ENCODE results near the gene NPRL2. TPM values are rescaled to one million over a fixed set of nuclear protein-coding genes. Genes with fewer than 3 reads are reported as not detected.
A peak's percentile ranks its signal among the peaks of the same experiment; 100 is the strongest.

Gene NPRL2
- polyA plus RNA-seq (2013) = 13.1 TPM in 2 replicates

- WGBS (ENCODE audit: extremely low coverage, insufficient coverage, insufficient read length) = no CpG with 5 or more reads among the region's 64 CpGs
- H3K9ac ChIP-seq (ENCODE audit: low read length) = peak within 1 kb of the TSS; percentile 65
- H3K4me3 ChIP-seq (ENCODE audit: low read depth, low read length) = peak within 1 kb of the TSS; percentile 90
- H3K4me1 ChIP-seq (ENCODE audit: control insufficient read depth in 1 of 2, insufficient read depth in 2 of 2, low read length in 2 of 2) = peaks cover 14 to 23% of the 10 kb centered on the region in 2 experiments
- H2BK5ac ChIP-seq (ENCODE audit: low read depth, low read length, poor library complexity) = peak within 1 kb of the TSS; percentile 75
- no peaks in the 10 kb centered on the region for H3K27me3 ChIP-seq (ENCODE audit: insufficient read depth, low read length)
- H2BK12ac ChIP-seq (ENCODE audit: low read length) = no peak within 1 kb of the TSS
- peak; percentile 98 for DNase-seq
- peaks cover 2% of the 10 kb centered on the region for H3K9me3 ChIP-seq (ENCODE audit: insufficient read depth, low read depth, low read length)
- H3K23ac ChIP-seq (ENCODE audit: low read length) = no peak within 1 kb of the TSS
- H3K14ac ChIP-seq (ENCODE audit: low read length) = peak within 1 kb of the TSS; percentile 63
- H4K8ac ChIP-seq (ENCODE audit: low read depth, low read length) = peak within 1 kb of the TSS; percentile 86
- peaks cover 2% of the 10 kb centered on the region for H3K79me2 ChIP-seq (ENCODE audit: control insufficient read depth, insufficient read depth, low read length, poor library complexity)
- H2BK120ac ChIP-seq (ENCODE audit: insufficient read depth, low read length, poor library complexity) = peak within 1 kb of the TSS; percentile 26
- H3K79me1 ChIP-seq (ENCODE audit: low read length) = peaks cover 5% of the 10 kb centered on the region
- H3K4me2 ChIP-seq (ENCODE audit: low read length) = peak within 1 kb of the TSS; percentile 76
- peak within 1 kb of the TSS; percentile 84 for H4K91ac ChIP-seq (ENCODE audit: low read depth, low read length)
- peak within 1 kb of the TSS; percentile 50 for H4K12ac ChIP-seq (ENCODE audit: low read depth, low read length)
- H3K36me3 ChIP-seq (ENCODE audit: control insufficient read depth in 1 of 2, insufficient read depth in 2 of 2, low read length in 2 of 2) = peaks cover 36 to 41% of the 10 kb centered on the region in 2 experiments
- H3K18ac ChIP-seq (ENCODE audit: low read length) = peak within 1 kb of the TSS; percentile 78
- H2AFZ ChIP-seq (ENCODE audit: insufficient read depth, low read length, poor library complexity) = peak within 1 kb of the TSS; percentile 72
- H3K4ac ChIP-seq (ENCODE audit: low read depth, low read length) = peak within 1 kb of the TSS; percentile 22
- H3K27ac ChIP-seq (ENCODE audit: low read depth, low read length) = peak within 1 kb of the TSS; percentile 69
- H2AK5ac ChIP-seq (ENCODE audit: low read length) = peak within 1 kb of the TSS; percentile 35
These were observed at the start of gene NPRL2, which contains the start of gene CYB561D2 for GRCh38 chr3:50350527-50351322. NPRL2 (minus strand) TSS chr3:50350775; CDS start chr3:50350652, 123 bp downstream. CYB561D2 (plus strand) TSS chr3:50350862; CDS start chr3:50351434, 572 bp downstream.

- Histone ChIP-seq H3K27me3 (ENCODE audit: insufficient read depth, low read length) (no peaks in the 10 kb centered on the region), H3K79me2 (ENCODE audit: control insufficient read depth, insufficient read depth, low read length, poor library complexity) (no peaks in the 10 kb centered on the region)
- WGBS (ENCODE audit: extremely low coverage, insufficient coverage, insufficient read length) = no CpG with 5 or more reads among the region's 10 CpGs
These were observed 45.9 kb upstream of the NPRL2 start for GRCh38 chr3:50396502-50396901.

GRCh38 chr3:50395070-50395860, 44.7 kb upstream of the NPRL2 start:
- Histone ChIP-seq H2AFZ (ENCODE audit: insufficient read depth, low read length, poor library complexity) (no peak overlapping the region), H2BK12ac (ENCODE audit: low read length) (no peak overlapping the region)
- WGBS (ENCODE audit: extremely low coverage, insufficient coverage, insufficient read length) = no CpG with 5 or more reads among the region's 10 CpGs

More at GRCh38 chr3:50396502-50396901, 45.9 kb upstream of the NPRL2 start:
- Histone ChIP-seq H2AK5ac (ENCODE audit: low read length) (no peak overlapping the region), H2BK120ac (ENCODE audit: insufficient read depth, low read length, poor library complexity) (no peak overlapping the region), H2BK5ac (ENCODE audit: low read depth, low read length, poor library complexity) (no peak overlapping the region), H3K79me1 (ENCODE audit: low read length) (no peaks in the 10 kb centered on the region), H3K36me3 (ENCODE audit: control insufficient read depth in 1 of 2, insufficient read depth in 2 of 2, low read length in 2 of 2) (no peaks in the 10 kb centered on the region), H3K4me2 (ENCODE audit: low read length) (no peak overlapping the region), H3K9me3 (ENCODE audit: insufficient read depth, low read depth, low read length) (peaks cover 2% of the 10 kb centered on the region), H3K9ac (ENCODE audit: low read length) (no peak overlapping the region), H4K12ac (ENCODE audit: low read depth, low read length) (no peak overlapping the region), H3K14ac (ENCODE audit: low read length) (no peak overlapping the region), H3K4me3 (ENCODE audit: low read depth, low read length) (no peak overlapping the region), H3K4ac (ENCODE audit: low read depth, low read length) (no peak overlapping the region), H3K18ac (ENCODE audit: low read length) (no peak overlapping the region), H4K91ac (ENCODE audit: low read depth, low read length) (no peak overlapping the region), H3K4me1 (ENCODE audit: control insufficient read depth in 1 of 2, insufficient read depth in 2 of 2, low read length in 2 of 2) (no peaks in the 10 kb centered on the region), H2AFZ (ENCODE audit: insufficient read depth, low read length, poor library complexity) (no peak overlapping the region), H2BK12ac (ENCODE audit: low read length) (no peak overlapping the region), H3K27ac (ENCODE audit: low read depth, low read length) (no peak overlapping the region), H3K23ac (ENCODE audit: low read length) (no peak overlapping the region), H4K8ac (ENCODE audit: low read depth, low read length) (no peak overlapping the region)
- peak; percentile 64 for DNase-seq

GRCh38 chr3:50393061-50393460, 42.5 kb upstream of the NPRL2 start:
- Histone ChIP-seq H3K9me3 (ENCODE audit: insufficient read depth, low read depth, low read length) (peaks cover 2% of the 10 kb centered on the region), H2BK12ac (ENCODE audit: low read length) (no peak overlapping the region), H3K18ac (ENCODE audit: low read length) (no peak overlapping the region), H3K4ac (ENCODE audit: low read depth, low read length) (no peak overlapping the region), H3K4me2 (ENCODE audit: low read length) (no peak overlapping the region), H3K27me3 (ENCODE audit: insufficient read depth, low read length) (no peaks in the 10 kb centered on the region), H2AFZ (ENCODE audit: insufficient read depth, low read length, poor library complexity) (no peak overlapping the region), H3K14ac (ENCODE audit: low read length) (no peak overlapping the region), H3K4me3 (ENCODE audit: low read depth, low read length) (no peak overlapping the region), H2BK120ac (ENCODE audit: insufficient read depth, low read length, poor library complexity) (no peak overlapping the region), H3K9ac (ENCODE audit: low read length) (no peak overlapping the region), H3K4me1 (ENCODE audit: control insufficient read depth in 1 of 2, insufficient read depth in 2 of 2, low read length in 2 of 2) (peaks cover 0 to 4% of the 10 kb centered on the region in 2 experiments), H2BK5ac (ENCODE audit: low read depth, low read length, poor library complexity) (no peak overlapping the region), H2AK5ac (ENCODE audit: low read length) (no peak overlapping the region), H3K79me1 (ENCODE audit: low read length) (no peaks in the 10 kb centered on the region), H4K12ac (ENCODE audit: low read depth, low read length) (no peak overlapping the region), H3K27ac (ENCODE audit: low read depth, low read length) (no peak overlapping the region), H4K8ac (ENCODE audit: low read depth, low read length) (no peak overlapping the region), H3K23ac (ENCODE audit: low read length) (no peak overlapping the region), H3K79me2 (ENCODE audit: control insufficient read depth, insufficient read depth, low read length, poor library complexity) (no peaks in the 10 kb centered on the region), H4K91ac (ENCODE audit: low read depth, low read length) (no peak overlapping the region), H3K36me3 (ENCODE audit: control insufficient read depth in 1 of 2, insufficient read depth in 2 of 2, low read length in 2 of 2) (no peaks in the 10 kb centered on the region)
- DNase-seq = no peak
- WGBS (ENCODE audit: extremely low coverage, insufficient coverage, insufficient read length) = no CpG with 5 or more reads among the region's 5 CpGs

More at GRCh38 chr3:50395070-50395860, 44.7 kb upstream of the NPRL2 start:
- Histone ChIP-seq H3K4me3 (ENCODE audit: low read depth, low read length) (no peak overlapping the region), H2BK5ac (ENCODE audit: low read depth, low read length, poor library complexity) (no peak overlapping the region), H3K27me3 (ENCODE audit: insufficient read depth, low read length) (no peaks in the 10 kb centered on the region), H3K23ac (ENCODE audit: low read length) (no peak overlapping the region), H3K27ac (ENCODE audit: low read depth, low read length) (no peak overlapping the region), H3K14ac (ENCODE audit: low read length) (no peak overlapping the region), H3K79me2 (ENCODE audit: control insufficient read depth, insufficient read depth, low read length, poor library complexity) (no peaks in the 10 kb centered on the region), H2AK5ac (ENCODE audit: low read length) (no peak overlapping the region), H3K4me2 (ENCODE audit: low read length) (no peak overlapping the region), H3K4me1 (ENCODE audit: control insufficient read depth in 1 of 2, insufficient read depth in 2 of 2, low read length in 2 of 2) (peaks cover 0 to 4% of the 10 kb centered on the region in 2 experiments), H3K4ac (ENCODE audit: low read depth, low read length) (no peak overlapping the region), H4K8ac (ENCODE audit: low read depth, low read length) (no peak overlapping the region), H3K18ac (ENCODE audit: low read length) (no peak overlapping the region), H4K12ac (ENCODE audit: low read depth, low read length) (no peak overlapping the region), H3K79me1 (ENCODE audit: low read length) (no peaks in the 10 kb centered on the region), H3K9me3 (ENCODE audit: insufficient read depth, low read depth, low read length) (peaks cover 2% of the 10 kb centered on the region), H3K9ac (ENCODE audit: low read length) (no peak overlapping the region), H4K91ac (ENCODE audit: low read depth, low read length) (no peak overlapping the region), H2BK120ac (ENCODE audit: insufficient read depth, low read length, poor library complexity) (no peak overlapping the region), H3K36me3 (ENCODE audit: control insufficient read depth in 1 of 2, insufficient read depth in 2 of 2, low read length in 2 of 2) (no peaks in the 10 kb centered on the region)
- no peak for DNase-seq
